ENCODE results near the gene TARBP2. TPM values are rescaled to one million over a fixed set of nuclear protein-coding genes. Genes with fewer than 3 reads are reported as not detected.
A peak's percentile ranks its signal among the peaks of the same experiment; 100 is the strongest.

TARBP2 gene
- total RNA-seq, 1 experiment from 2014 or later = 74.0 TPM

DNA sequence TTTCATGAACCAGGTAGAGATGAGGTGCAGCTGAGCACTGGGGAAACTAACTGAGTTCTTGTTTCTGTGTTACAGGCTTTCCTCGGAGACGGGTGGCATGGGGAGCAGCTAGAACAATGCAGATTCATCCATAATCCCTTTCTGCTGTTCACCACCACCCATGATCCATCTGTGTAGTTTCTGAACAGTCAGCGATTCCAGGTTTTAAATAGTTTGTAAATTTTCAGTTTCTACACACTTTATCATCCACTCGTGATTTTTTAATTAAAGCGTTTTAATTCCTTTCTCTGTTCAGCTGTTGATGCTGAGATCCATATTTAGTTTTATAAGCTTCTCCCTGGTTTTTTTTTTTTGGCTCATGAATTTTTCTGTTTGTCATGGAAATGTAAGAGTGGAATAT is 21.8 kb upstream of the TARBP2 start (continued):
- TF ChIP-seq STAT6 (CRISPR knock-in tag; conservative IDR thresholded peaks at IDR 0.05; ENCODE audit: low read depth) (no peak), CBFB (CRISPR knock-in tag; IDR thresholded peaks at IDR 0.05; ENCODE audit: low read depth) (no peak), GABPB1 (CRISPR knock-in tag; IDR thresholded peaks at IDR 0.05) (no peak), CREM (CRISPR knock-in tag; IDR thresholded peaks at IDR 0.05) (no peak), ZNF121 (CRISPR knock-in tag; IDR thresholded peaks at IDR 0.05) (no peak), MXD4 (CRISPR knock-in tag; IDR thresholded peaks at IDR 0.05; ENCODE audit: borderline replicate concordance) (no peak), ZNF423 (CRISPR knock-in tag; IDR thresholded peaks at IDR 0.05) (no peak), OVOL2 (CRISPR knock-in tag; IDR thresholded peaks at IDR 0.05; ENCODE audit: borderline replicate concordance) (no peak), ARID4B (CRISPR knock-in tag; IDR thresholded peaks at IDR 0.05; ENCODE audit: borderline replicate concordance) (no peak), ZNF317 (CRISPR knock-in tag; IDR thresholded peaks at IDR 0.05; ENCODE audit: borderline replicate concordance, low read depth) (no peak)
- TF ChIP-seq, protein P1, sequence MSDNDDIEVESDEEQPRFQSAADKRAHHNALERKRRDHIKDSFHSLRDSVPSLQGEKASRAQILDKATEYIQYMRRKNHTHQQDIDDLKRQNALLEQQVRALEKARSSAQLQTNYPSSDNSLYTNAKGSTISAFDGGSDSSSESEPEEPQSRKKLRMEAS (CRISPR knock-in tag; IDR thresholded peaks at IDR 0.05) = no peak

DNA sequence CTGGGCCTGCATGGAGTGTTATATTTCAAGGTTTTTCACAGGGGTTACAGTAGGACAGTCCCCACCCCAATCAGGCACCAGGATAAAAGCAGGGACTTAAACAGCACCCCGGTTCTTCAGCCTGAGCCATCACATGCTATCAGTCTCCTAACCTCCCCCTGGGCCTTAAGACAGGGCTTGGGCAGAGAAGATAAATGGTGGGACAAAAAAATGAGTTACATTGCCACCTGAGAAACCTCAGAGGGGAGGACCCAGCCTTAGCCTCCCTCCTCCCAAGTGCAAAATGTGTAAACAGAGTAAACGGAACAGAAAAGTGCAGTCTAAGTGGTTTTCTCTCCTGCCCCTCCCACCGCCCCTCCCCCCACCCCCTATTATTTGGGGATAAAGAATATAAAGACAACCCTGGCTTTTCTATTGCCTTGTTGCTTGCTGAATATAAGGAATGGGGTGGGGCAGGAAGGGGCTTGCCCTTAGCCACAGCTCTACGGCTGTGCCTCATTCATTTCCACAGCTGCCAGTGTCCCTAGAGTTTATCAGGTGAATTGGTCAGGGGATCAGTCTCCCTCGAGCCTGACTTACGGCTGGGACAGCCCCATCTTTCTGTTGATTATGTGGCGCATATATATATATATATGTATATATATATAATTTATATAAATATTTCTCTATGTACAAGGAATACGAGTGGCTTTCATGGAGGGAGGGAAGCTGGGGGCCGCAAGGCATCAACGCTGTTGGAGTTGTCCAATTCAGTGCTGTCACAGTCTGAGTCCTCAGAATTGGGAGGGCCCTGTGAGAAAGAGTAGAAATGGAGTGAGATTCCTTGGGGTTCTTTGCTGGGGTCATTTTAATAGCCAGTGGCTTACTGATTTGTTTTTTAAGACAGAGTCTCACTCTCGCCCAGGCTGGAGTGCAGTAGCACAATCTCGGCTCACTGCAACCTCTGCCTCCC is 20.3 kb upstream of the TARBP2 start:
- no peak for DNase-seq (ENCODE audit: low spot score)
- CTCF ChIA-PET = interaction anchor here (0.7 to 8.1 kb wide), 11 partner anchors 7 to 159 kb away, joined by 3 to 99 read pairs (median 8); partner anchors contain the start of genes AAAS, MAP3K12, NPFF and TARBP2
- no peak for ATAC-seq
- Mint-ChIP-seq H3K9me3 (no peaks in the 10 kb centered on the region), H3K36me3 (peaks cover 70% of the 10 kb centered on the region), H3K4me1 (peaks cover 30% of the 10 kb centered on the region), H3K4me3 (no peak overlapping the region), H3K27ac (peak overlapping the region; percentile 72), H3K27me3 (ENCODE audit: low read depth) (no peaks in the 10 kb centered on the region)
- POLR2A ChIA-PET = interaction anchor here (1.0 to 2.7 kb wide), 3 partner anchors 12 to 19 kb away, joined by 3 to 23 read pairs (median 9); no protein-coding TSS in a partner anchor
- TF ChIP-seq PRRX2 (CRISPR knock-in tag; IDR thresholded peaks at IDR 0.05) (no peak), AFF4 (CRISPR knock-in tag; IDR thresholded peaks at IDR 0.05; ENCODE audit: borderline replicate concordance) (no peak), SP1 (CRISPR knock-in tag; conservative IDR thresholded peaks at IDR 0.05) (no peak), RORB (CRISPR knock-in tag; IDR thresholded peaks at IDR 0.05) (no peak)
- TF ChIP-seq, protein P2, sequence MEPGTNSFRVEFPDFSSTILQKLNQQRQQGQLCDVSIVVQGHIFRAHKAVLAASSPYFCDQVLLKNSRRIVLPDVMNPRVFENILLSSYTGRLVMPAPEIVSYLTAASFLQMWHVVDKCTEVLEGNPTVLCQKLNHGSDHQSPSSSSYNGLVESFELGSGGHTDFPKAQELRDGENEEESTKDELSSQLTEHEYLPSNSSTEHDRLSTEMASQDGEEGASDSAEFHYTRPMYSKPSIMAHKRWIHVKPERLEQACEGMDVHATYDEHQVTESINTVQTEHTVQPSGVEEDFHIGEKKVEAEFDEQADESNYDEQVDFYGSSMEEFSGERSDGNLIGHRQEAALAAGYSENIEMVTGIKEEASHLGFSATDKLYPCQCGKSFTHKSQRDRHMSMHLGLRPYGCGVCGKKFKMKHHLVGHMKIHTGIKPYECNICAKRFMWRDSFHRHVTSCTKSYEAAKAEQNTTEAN (CRISPR knock-in tag; IDR thresholded peaks at IDR 0.05) = no peak
- TF ChIP-seq, protein P3, sequence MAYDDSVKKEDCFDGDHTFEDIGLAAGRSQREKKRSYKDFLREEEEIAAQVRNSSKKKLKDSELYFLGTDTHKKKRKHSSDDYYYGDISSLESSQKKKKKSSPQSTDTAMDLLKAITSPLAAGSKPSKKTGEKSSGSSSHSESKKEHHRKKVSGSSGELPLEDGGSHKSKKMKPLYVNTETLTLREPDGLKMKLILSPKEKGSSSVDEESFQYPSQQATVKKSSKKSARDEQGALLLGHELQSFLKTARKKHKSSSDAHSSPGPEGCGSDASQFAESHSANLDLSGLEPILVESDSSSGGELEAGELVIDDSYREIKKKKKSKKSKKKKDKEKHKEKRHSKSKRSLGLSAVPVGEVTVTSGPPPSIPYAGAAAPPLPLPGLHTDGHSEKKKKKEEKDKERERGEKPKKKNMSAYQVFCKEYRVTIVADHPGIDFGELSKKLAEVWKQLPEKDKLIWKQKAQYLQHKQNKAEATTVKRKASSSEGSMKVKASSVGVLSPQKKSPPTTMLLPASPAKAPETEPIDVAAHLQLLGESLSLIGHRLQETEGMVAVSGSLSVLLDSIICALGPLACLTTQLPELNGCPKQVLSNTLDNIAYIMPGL (CRISPR knock-in tag; IDR thresholded peaks at IDR 0.05) = no peak
